GM12878 (cell line): Measurements from ENCODE around the gene CAMK2G. TPM values are rescaled to one million over a fixed set of nuclear protein-coding genes. Genes with fewer than 3 reads are reported as not detected.

Experiments
- ATAC-seq: fragments of 200-7000 bp; cut with Tn5 transposase; 3 replicates; pipeline ENCODE4 v1.9.1; 2020; ENCODE audit warnings: mild to moderate bottlenecking, moderate library complexity
- BruUV-seq: library from RNA; stranded (reverse); fragments of 400-500 nt; replicated peaks from 2 replicates; lab custom pipeline; 2021; lab: Mats Ljungman, UMichigan
- CTCF ChIA-PET: fragments of 300-600 bp; sonication (Branson Sonifier 250); formaldehyde crosslinking; extraction: SDS; loops from one replicate; lab custom pipeline; 2021; ENCODE audit warnings: inconsistent platforms; lab: Yijun Ruan, JAX
- POLR2A ChIA-PET: fragments of 350-600 bp; formaldehyde crosslinking; extraction: SDS; loops from one replicate; lab custom pipeline; 2021; ENCODE audit warnings: inconsistent platforms; lab: Charles Lee
- RAD21 ChIA-PET: fragments of 300-600 bp; sonication (Branson Sonifier 250); formaldehyde crosslinking; loops from one replicate; lab custom pipeline; 2023; ENCODE audit warnings: antibody characterized with exemption; ENCODE audit not compliant: unreplicated experiment; lab: Charles Lee
- SMC1A ChIA-PET: fragments of 300-600 bp; sonication (Branson Sonifier 250); formaldehyde crosslinking; loops from one replicate; lab custom pipeline; 2023; ENCODE audit not compliant: unreplicated experiment, uncharacterized antibody; lab: Charles Lee
- DNase-seq: peaks from one replicate; pipeline ENCODE4 v3.0.0-alpha.2; 2011; ENCODE audit warnings: low read depth, low spot score
- FAIRE-seq: peaks from 3 replicates; lab custom pipeline; 2011; peaks lifted over from hg19 to GRCh38; lab: Jason Lieb, UNC
- H2AFZ ChIP-seq: 2 replicates; pipeline ENCODE4 v1.6.0; 2011; ENCODE audit warnings: low read depth, low read length, control low read depth; ENCODE audit not compliant: control insufficient read depth
- H3K27ac ChIP-seq: 2 replicates; pipeline ENCODE4 v1.5.1; 2011; ENCODE audit warnings: control low read depth; ENCODE audit not compliant: control insufficient read depth, insufficient read depth
- H3K27me3 ChIP-seq, 2 experiments: replicated peaks in 1 of 2; 2 replicates each; pipeline versions ENCODE4 v1.6.0 to v1.6.1; 2011; ENCODE audit warnings: low read length in 1 of 2; ENCODE audit not compliant: control insufficient read depth in 2 of 2, insufficient read depth in 2 of 2
- H3K36me3 ChIP-seq, 2 experiments: 2 replicates each; pipeline ENCODE4 v1.5.1; 2011; ENCODE audit warnings: low read length in 1 of 2; ENCODE audit not compliant: control insufficient read depth in 2 of 2, insufficient read depth in 2 of 2
- H3K4me1 ChIP-seq: 2 replicates; pipeline ENCODE4 v1.6.1; 2011; ENCODE audit warnings: mild to moderate bottlenecking, low read length, moderate library complexity, mixed read lengths; ENCODE audit not compliant: control insufficient read depth, insufficient read depth
- H3K4me2 ChIP-seq: 2 replicates; pipeline ENCODE4 v1.6.0; 2011; ENCODE audit warnings: control low read depth; ENCODE audit not compliant: control insufficient read depth, insufficient read depth
- H3K4me3 ChIP-seq: fragments of 200-600 bp; sonication (generic); 2 replicates; pipeline ENCODE4 v1.5.1; 2016
- H3K79me2 ChIP-seq: 2 replicates; pipeline ENCODE4 v1.6.0; 2011; ENCODE audit warnings: low read length; ENCODE audit not compliant: control insufficient read depth, insufficient read depth
- H3K9ac ChIP-seq: 2 replicates; pipeline ENCODE4 v1.8.0; 2011; ENCODE audit warnings: low read length, control low read depth, mixed read lengths; ENCODE audit not compliant: control insufficient read depth, insufficient read depth
- H3K9me3 ChIP-seq: replicated peaks from 3 replicates; pipeline ENCODE4 v1.5.1; 2011; ENCODE audit warnings: mild to moderate bottlenecking, low read length; ENCODE audit not compliant: control insufficient read depth, insufficient read depth
- H4K20me1 ChIP-seq: 2 replicates; pipeline ENCODE4 v1.6.0; 2011; ENCODE audit not compliant: control insufficient read depth, insufficient read depth
- ATF2 ChIP-seq: IDR thresholded peaks from 2 replicates; pipeline ENCODE4 v1.6.1; 2012; ENCODE audit warnings: low read length, inconsistent platforms
- CREM ChIP-seq: IDR thresholded peaks from 2 replicates; pipeline ENCODE4 v1.6.1; 2014; ENCODE audit warnings: antibody characterized with exemption, low read depth
- CTCF ChIP-seq, 3 experiments: IDR thresholded peaks in 2 of 3; conservative IDR thresholded peaks in 1 of 3; 2 replicates each; pipeline ENCODE4 v1.5.1; 2011; ENCODE audit warnings: low read depth in 3 of 3, low read length in 3 of 3, mild to moderate bottlenecking in 3 of 3, control low read depth in 2 of 3, moderate library complexity in 2 of 3, inconsistent platforms in 1 of 3, mixed read lengths in 1 of 3; ENCODE audit not compliant: control insufficient read depth in 2 of 3, insufficient read depth in 1 of 3; ENCODE audit errors: extremely low read depth in 1 of 3
- GATAD2B ChIP-seq: fragments of 450-650 bp; conservative IDR thresholded peaks from 2 replicates; pipeline ENCODE4 v1.6.1; 2017; ENCODE audit warnings: low read depth, mild to moderate bottlenecking, moderate library complexity
- MAX ChIP-seq: IDR thresholded peaks from 2 replicates; pipeline ENCODE4 v1.6.1; 2012; ENCODE audit warnings: low read depth, low read length, improper control_type of control experiment
- MLLT1 ChIP-seq: fragments of 450-650 bp; IDR thresholded peaks from 2 replicates; pipeline ENCODE4 v1.6.1; 2016; ENCODE audit warnings: mild to moderate bottlenecking
- NBN ChIP-seq: fragments of 450-650 bp; IDR thresholded peaks from 2 replicates; pipeline ENCODE4 v1.6.1; 2016
- RAD21 ChIP-seq: IDR thresholded peaks from 2 replicates; pipeline ENCODE4 v1.6.1; 2011; ENCODE audit warnings: mild to moderate bottlenecking, low read depth, low read length, moderate library complexity; ENCODE audit not compliant: insufficient read depth
- TBL1XR1 ChIP-seq: IDR thresholded peaks from 2 replicates; pipeline ENCODE4 v1.6.1; 2012; ENCODE audit warnings: low read depth, low read length, improper control_type of control experiment
- YY1 ChIP-seq: IDR thresholded peaks from 2 replicates; pipeline ENCODE4 v1.6.1; 2011; ENCODE audit warnings: low read depth, mild to moderate bottlenecking, low read length
- ZNF207 ChIP-seq: fragments of 450-650 bp; IDR thresholded peaks from 2 replicates; pipeline ENCODE4 v1.6.1; 2014; ENCODE audit warnings: antibody characterized with exemption, mild to moderate bottlenecking, borderline replicate concordance
- WGBS: methylation state at CpG from one replicate; pipeline ENCODE4 v1.1.6; 2016; ENCODE audit warnings: low lambda C conversion rate; ENCODE audit not compliant: insufficient replicate concordance, insufficient coverage; ENCODE audit errors: missing lambda C conversion rate; 5-methylcytosine and 5-hydroxymethylcytosine counted together
- in situ Hi-C: fragments of 300-500 bp; cut with MboI; formaldehyde crosslinking; loops from 9 replicates; pipeline ENCODE4 v1.14.3; 2018; ENCODE audit warnings: mixed read lengths
- intact Hi-C: fragments of 100-400 bp; cut with micrococcal nuclease; formaldehyde crosslinking; loops from one replicate; pipeline ENCODE4 v1.14.2; 2022; ENCODE audit not compliant: unreplicated experiment
- polyA plus RNA-seq, 11 experiments: library from polyadenylated mRNA; depleted of rRNA in 4 of 11; unstranded in 6 of 11; stranded (reverse) in 5 of 11; fragments of >200 nt; fragmentation: Nextera tagmentation in 4 of 11; fragmentation: Illumina TruSeq in 1 of 11; extraction: Ambion mirVana in 4 of 11; extraction: Trizol in 1 of 11; gene quantifications; 1 replicate in 1 of 11; 2 replicates in 10 of 11; pipeline versions ENCODE4 v1.2.1 to v1.2.3, GENCODE V29; 2011 to 2016; ENCODE audit warnings: inconsistent platforms in 2 of 11, missing spikeins in 2 of 11, low read depth in 1 of 11
- total RNA-seq, 4 experiments: library from RNA; depleted of rRNA in 3 of 4; stranded (reverse); fragments of >200 nt in 3 of 4; fragmentation: Illumina TruSeq in 1 of 4; extraction: Trizol in 1 of 4; gene quantifications; 2 replicates each; pipeline versions ENCODE4 v1.2.1 to v1.2.3, GENCODE V29; 2013 to 2021

Gene CAMK2G
- total and polyA plus RNA-seq, 10 of the 15 experiments (the other 5 are each of a cell fraction or from before 2014, with no cell fraction given): 5.5 to 24.3 (median 16.9) TPM

GRCh38 chr10:73910401-73910763 lies 36.0 kb upstream of the CAMK2G start:
- TF ChIP-seq ZNF207 (no peak), GATAD2B (no peak), CTCF (IDR thresholded peaks at IDR 0.05 in 2 of 3, conservative IDR thresholded peaks at IDR 0.05 in 1 of 3; ENCODE audit: control insufficient read depth in 2 of 3, extremely low read depth in 1 of 3, insufficient read depth in 1 of 3, low read depth in 3 of 3, low read length in 3 of 3) (0 out of 6 replicates have a peak, but pooled peaks of 1 of the 3 experiments have one; percentile 10), MAX (no peak), NBN (peak; percentile 46; the same call in 1 of the 2 replicates), MLLT1 (0 out of 2 replicates have a peak, but pooled peaks have one; percentile 34), ATF2 (no peak), YY1 (0 out of 2 replicates have a peak, but pooled peaks have one; percentile 9), TBL1XR1 (no peak), RAD21 (peak; percentile 23; the same call in 1 of the 2 replicates), CREM (0 out of 2 replicates have a peak, but pooled peaks have one; percentile 18)
- Histone ChIP-seq H3K27ac (no peak overlapping the region), H2AFZ (peak overlapping the region; percentile 38), H3K9me3 (no peaks in the 10 kb centered on the region), H3K4me1 (peaks cover 18% of the 10 kb centered on the region), H3K79me2 (no peaks in the 10 kb centered on the region), H3K27me3 (peaks cover 0 to 7% of the 10 kb centered on the region in 2 experiments; a peak in 3 of 4 replicates), H4K20me1 (0 out of 2 replicates have a peak, but pooled peaks cover 4% of the 10 kb centered on the region), H3K36me3 (no peaks in the 10 kb centered on the region), H3K4me3 (peak overlapping the region; percentile 74; the same call in 1 of the 2 replicates), H3K9ac (no peak overlapping the region), H3K4me2 (peak overlapping the region; percentile 83)
- no TSS peak for BruUV-seq
- FAIRE-seq (peak; percentile 13), DNase-seq (no peak), ATAC-seq (peak; percentile 63)
- 22% methylated on average over 9 of the region's 9 CpGs for WGBS
- ChIA-PET CTCF (interaction anchor here (0.8 to 7.1 kb wide), 8 partner anchors 11 to 192 kb away, joined by 3 to 40 read pairs (median 9); no protein-coding TSS in a partner anchor), POLR2A (interaction anchor here (0.9 to 1.8 kb wide), 8 partner anchors 11 to 26 kb away, joined by 3 to 7 read pairs (median 4); no protein-coding TSS in a partner anchor), RAD21 (interaction anchor here (0.7 to 5.4 kb wide), 7 partner anchors 9 to 148 kb away, joined by 3 to 54 read pairs (median 4); no protein-coding TSS in a partner anchor), SMC1A (interaction anchor here (0.9 to 4.6 kb wide), 8 partner anchors 10 to 33 kb away, joined by 3 to 21 read pairs (median 6); no protein-coding TSS in a partner anchor)
- intact Hi-C loops (loop anchor here (2.0 kb wide), 1 partner anchor 24 kb away; no protein-coding TSS in a partner anchor), in situ Hi-C loops (no loop called here)
